SK-N-SH (cell line): ENCODE measurements around the gene RPL9. TPM values are rescaled to one million over a fixed set of nuclear protein-coding genes. Genes with fewer than 3 reads are reported as not detected.

Experiments used
- CTCF ChIA-PET: fragments of 300-600, 350-600 bp; formaldehyde crosslinking; extraction: SDS; loops from one replicate; lab custom pipeline; 2021; lab: Yijun Ruan, JAX
- POLR2A ChIA-PET: fragments of 350-600 bp; sonication (Branson Sonifier 250); formaldehyde crosslinking; extraction: SDS; loops from one replicate; lab custom pipeline; 2020; ENCODE audit warnings: antibody characterized with exemption, inconsistent platforms; lab: Yijun Ruan, JAX
- DNase-seq: peaks from one replicate; pipeline ENCODE4 v3.0.0; 2012
- H2AFZ ChIP-seq: fragments of 200-600 bp; sonication (generic); 2 replicates; pipeline ENCODE4 v1.8.1; 2016; ENCODE audit warnings: antibody characterized with exemption, mild to moderate bottlenecking, low read depth
- H3F3A ChIP-seq: fragments of 200-600 bp; sonication (generic); replicated peaks from 2 replicates; pipeline ENCODE3; 2016; ENCODE audit warnings: antibody characterized with exemption, mild to moderate bottlenecking; ENCODE audit not compliant: insufficient read depth
- H3K27ac ChIP-seq, 2 experiments: fragments of 200-500 bp in 1 of 2; fragments of 200-600 bp in 1 of 2; sonication (Bioruptor generic) in 1 of 2; sonication (generic), shearing (Covaris generic) in 1 of 2; 2 replicates each; pipeline versions ENCODE4 v1.5.1 to v1.6.1; 2014 to 2016; ENCODE audit warnings: low read depth in 2 of 2, inconsistent platforms in 1 of 2, low read length in 1 of 2, mild to moderate bottlenecking in 1 of 2, mixed read lengths in 1 of 2
- H3K27me3 ChIP-seq: fragments of 200-600 bp; sonication (generic), shearing (Covaris generic); 2 replicates; pipeline ENCODE4 v1.6.1; 2016; ENCODE audit warnings: mixed run types; ENCODE audit not compliant: insufficient read depth
- H3K36me3 ChIP-seq, 2 experiments: fragments of 200-500 bp in 1 of 2; fragments of 200-600 bp in 1 of 2; sonication (Bioruptor generic) in 1 of 2; sonication (generic) in 1 of 2; replicated peaks in 1 of 2; 2 replicates each; pipeline versions ENCODE3 to v1.5.1; 2014 to 2016; ENCODE audit warnings: low read length in 1 of 2, mild to moderate bottlenecking in 1 of 2; ENCODE audit not compliant: insufficient read depth in 2 of 2, control insufficient read depth in 1 of 2
- H3K4me1 ChIP-seq, 2 experiments: fragments of 200-500 bp in 1 of 2; fragments of 200-600 bp in 1 of 2; sonication (Bioruptor generic) in 1 of 2; sonication (generic), shearing (Covaris generic) in 1 of 2; 2 replicates each; pipeline versions ENCODE4 v1.5.1 to v1.6.1; 2014 to 2016; ENCODE audit warnings: low read depth in 1 of 2, low read length in 1 of 2, mixed run types in 1 of 2; ENCODE audit not compliant: insufficient read depth in 2 of 2, control insufficient read depth in 1 of 2
- H3K4me2 ChIP-seq: fragments of 200-600 bp; sonication (generic), shearing (Covaris generic); 2 replicates; pipeline ENCODE4 v1.6.1; 2017; ENCODE audit warnings: mixed run types
- H3K4me3 ChIP-seq, 2 experiments: fragments of 200-500 bp in 1 of 2; fragments of 200-600 bp in 1 of 2; sonication (Bioruptor generic) in 1 of 2; sonication (generic), shearing (Covaris generic) in 1 of 2; 2 replicates each; pipeline versions ENCODE4 v1.5.1 to v1.8.1; 2014 to 2016; ENCODE audit warnings: low read depth in 2 of 2, inconsistent platforms in 1 of 2, low read length in 1 of 2, mild to moderate bottlenecking in 1 of 2, mixed read lengths in 1 of 2, moderate library complexity in 1 of 2
- H3K79me2 ChIP-seq: fragments of 200-600 bp; sonication (generic); 2 replicates; pipeline ENCODE4 v1.8.1; 2017; ENCODE audit warnings: mild to moderate bottlenecking; ENCODE audit not compliant: insufficient read depth
- H3K9ac ChIP-seq: fragments of 200-600 bp; sonication (generic); 2 replicates; pipeline ENCODE4 v1.6.1; 2017; ENCODE audit warnings: mixed run types
- H3K9me2 ChIP-seq: fragments of 200-600 bp; sonication (generic); 2 replicates; pipeline ENCODE4 v1.6.1; 2017; ENCODE audit warnings: mixed run types
- H3K9me3 ChIP-seq: fragments of 200-600 bp; sonication (generic); 2 replicates; pipeline ENCODE4 v1.6.1; 2017; ENCODE audit warnings: mixed run types, mild to moderate bottlenecking, moderate library complexity
- H4K20me1 ChIP-seq: fragments of 200-600 bp; sonication (generic); 2 replicates; pipeline ENCODE4 v1.6.1; 2017; ENCODE audit warnings: mild to moderate bottlenecking, mixed run types; ENCODE audit not compliant: insufficient read depth
- CHD2 ChIP-seq: fragments of 150-350 bp; IDR thresholded peaks from 2 replicates; pipeline ENCODE4 v1.6.1; 2018; ENCODE audit warnings: low read length; ENCODE audit not compliant: partially characterized antibody
- ELF1 ChIP-seq: IDR thresholded peaks from 2 replicates; pipeline ENCODE4 v1.4.0; 2012
- FOSL2 ChIP-seq: IDR thresholded peaks from 2 replicates; pipeline ENCODE4 v1.4.0; 2012; ENCODE audit warnings: low read depth, mild to moderate bottlenecking, moderate library complexity, borderline replicate concordance
- FOXJ3 ChIP-seq: sonication (generic); formaldehyde crosslinking; IDR thresholded peaks from 2 replicates; pipeline ENCODE4 v1.5.1; 2020; ENCODE audit warnings: mild to moderate bottlenecking, missing genetic modification reagents
- GATA2 ChIP-seq: sonication (generic); formaldehyde crosslinking; IDR thresholded peaks from 2 replicates; pipeline ENCODE4 v1.5.0; 2020; ENCODE audit warnings: mild to moderate bottlenecking, missing genetic modification reagents
- IRF3 ChIP-seq: fragments of 150-350 bp; IDR thresholded peaks from 2 replicates; pipeline ENCODE4 v1.6.1; 2016; ENCODE audit warnings: mild to moderate bottlenecking, low read depth, low read length
- MEF2A ChIP-seq: IDR thresholded peaks from 2 replicates; pipeline ENCODE4 v1.4.0; 2012; ENCODE audit warnings: low read depth, borderline replicate concordance
- NFIC ChIP-seq: IDR thresholded peaks from 2 replicates; pipeline ENCODE4 v1.4.0; 2012; ENCODE audit warnings: borderline replicate concordance
- NRF1 ChIP-seq: IDR thresholded peaks from 2 replicates; pipeline ENCODE4 v1.6.1; 2012; ENCODE audit warnings: low read depth, mild to moderate bottlenecking, low read length
- RCOR1 ChIP-seq: fragments of 150-350 bp; IDR thresholded peaks from 2 replicates; pipeline ENCODE4 v1.6.1; 2017; ENCODE audit warnings: antibody characterized with exemption, low read length
- SIN3A ChIP-seq: IDR thresholded peaks from 2 replicates; pipeline ENCODE4 v1.6.1; 2012; ENCODE audit warnings: low read depth, mild to moderate bottlenecking, low read length, moderate library complexity, borderline replicate concordance
- TAF1 ChIP-seq: IDR thresholded peaks from 2 replicates; pipeline ENCODE4 v1.6.1; 2012; ENCODE audit warnings: low read depth, mild to moderate bottlenecking, low read length, moderate library complexity, borderline replicate concordance
- TEAD4 ChIP-seq: IDR thresholded peaks from 2 replicates; pipeline ENCODE4 v1.4.0; 2012; ENCODE audit warnings: mild to moderate bottlenecking, borderline replicate concordance; ENCODE audit not compliant: insufficient read depth
- WGBS: methylation state at CpG from one replicate; pipeline ENCODE4 v1.1.6; 2017; ENCODE audit warnings: low lambda C conversion rate; 5-methylcytosine and 5-hydroxymethylcytosine counted together
- polyA plus RNA-seq, 3 experiments: library from polyadenylated mRNA; depleted of rRNA; stranded (reverse); fragments of >200 nt; gene quantifications; 2 replicates each; pipeline ENCODE4 v1.2.3, GENCODE V29; 2012

The RPL9 gene
- polyA plus RNA-seq, 1 of the 3 experiments (the other 2 are of a cell fraction), result 1,564 TPM

- Histone ChIP-seq H3K4me3 (no peak overlapping the region), H3K9me2 (no peaks in the 10 kb centered on the region), H3K79me2 (no peaks in the 10 kb centered on the region), H3K27ac (no peak overlapping the region), H3K9ac (no peak overlapping the region), H3F3A (peaks cover 3% of the 10 kb centered on the region), H2AFZ (no peak overlapping the region), H4K20me1 (no peaks in the 10 kb centered on the region), H3K36me3 (no peaks in the 10 kb centered on the region), H3K4me2 (no peak overlapping the region), H3K4me1 (no peaks in the 10 kb centered on the region), H3K9me3 (no peaks in the 10 kb centered on the region), H3K27me3 (no peaks in the 10 kb centered on the region)
- ChIA-PET POLR2A (no interaction called here), CTCF (no interaction called here)
- 85% methylated on average over 2 of the region's 2 CpGs for WGBS
- no peak for TF ChIP-seq FOSL2
- TF ChIP-seq CHD2, result no peak
- TF ChIP-seq GATA2 (CRISPR knock-in tag), result no peak
- no peak for TF ChIP-seq SIN3A
- TF ChIP-seq IRF3, result no peak
- no peak for TF ChIP-seq NRF1
- TF ChIP-seq FOXJ3 (CRISPR knock-in tag), result no peak
- TF ChIP-seq MEF2A, result no peak
- no peak for TF ChIP-seq NFIC
- no peak for TF ChIP-seq RCOR1
- TF ChIP-seq TAF1, result no peak
- no peak for DNase-seq
Observed at GRCh38 chr4:39490322-39490721, 31.6 kb upstream of the RPL9 start.

- H3K27me3 ChIP-seq, result no peaks in the 10 kb centered on the region
- H3K27ac ChIP-seq, result no peak overlapping the region
- TF ChIP-seq MEF2A (no peak), ELF1 (no peak), TEAD4 (no peak)
- TF ChIP-seq, all 33 proteins: peak for 0
- H3K4me2 ChIP-seq, result no peak overlapping the region
- CTCF ChIA-PET, result no interaction called here
- no peaks in the 10 kb centered on the region for H3K79me2 ChIP-seq
- no peaks in the 10 kb centered on the region for H4K20me1 ChIP-seq
- no peak overlapping the region for H3K9ac ChIP-seq
- H3K36me3 ChIP-seq, result no peaks in the 10 kb centered on the region
- no peaks in the 10 kb centered on the region for H3K9me3 ChIP-seq
- H3F3A ChIP-seq, result no peaks in the 10 kb centered on the region
- H3K9me2 ChIP-seq, result no peaks in the 10 kb centered on the region
- DNase-seq, result no peak
- WGBS, result 86% methylated on average over 10 of the region's 10 CpGs
- H3K4me3 ChIP-seq, result no peak overlapping the region
- H2AFZ ChIP-seq, result no peak overlapping the region
- POLR2A ChIA-PET, result no interaction called here
- H3K4me1 ChIP-seq, result no peaks in the 10 kb centered on the region
Observed at GRCh38 chr4:39486221-39486804, 27.6 kb upstream of the RPL9 start.
